A673 (cell line): ENCODE data around the gene DYNLT1. TPM values are rescaled to one million over a fixed set of nuclear protein-coding genes. Genes with fewer than 3 reads are reported as not detected.

Source experiments
- BruUV-seq: library from RNA; stranded (reverse); fragments of 400-500 nt; replicated peaks from 2 replicates; lab custom pipeline; 2021; lab: Mats Ljungman, UMichigan
- CTCF ChIA-PET: fragments of 300-600 bp; sonication (Branson Sonifier 250); formaldehyde crosslinking; loops from one replicate; lab custom pipeline; 2022; ENCODE audit warnings: antibody characterized with exemption; lab: Charles Lee
- POLR2A ChIA-PET: fragments of 300-600 bp; sonication (Branson Sonifier 250); formaldehyde crosslinking; loops from one replicate; lab custom pipeline; 2022; ENCODE audit warnings: antibody characterized with exemption; ENCODE audit not compliant: low non-redundant PET; lab: Charles Lee
- DNase-seq: peaks from one replicate; pipeline ENCODE4 v3.0.0-alpha.2; 2015; ENCODE audit warnings: low spot score
- H3K27ac ChIP-seq: fragments of 200-600 bp; sonication (generic); 2 replicates; pipeline ENCODE4 v1.5.1; 2016; ENCODE audit warnings: mixed run types, low read depth, mild to moderate bottlenecking, mixed read lengths, antibody characterized with exemption, low read length; ENCODE audit not compliant: poor library complexity, severe bottlenecking
- H3K27me3 ChIP-seq: fragments of 200-600 bp; sonication (generic); replicated peaks from 2 replicates; pipeline ENCODE4 v1.6.1; 2017; ENCODE audit warnings: mixed run types, low read depth, mild to moderate bottlenecking, mixed read lengths, antibody characterized with exemption, low read length; ENCODE audit not compliant: insufficient read depth, poor library complexity
- H3K36me3 ChIP-seq: fragments of 200-600 bp; sonication (generic); 2 replicates; pipeline ENCODE4 v1.6.1; 2016; ENCODE audit warnings: mixed run types, mild to moderate bottlenecking, mixed read lengths, antibody characterized with exemption, low read length; ENCODE audit not compliant: insufficient read depth, poor library complexity, severe bottlenecking
- H3K4me1 ChIP-seq: fragments of 200-600 bp; sonication (generic); 2 replicates; pipeline ENCODE4 v1.6.1; 2017; ENCODE audit warnings: mixed run types, mild to moderate bottlenecking, mixed read lengths, antibody characterized with exemption, low read length; ENCODE audit not compliant: insufficient read depth, poor library complexity, severe bottlenecking
- H3K4me3 ChIP-seq: fragments of 200-600 bp; sonication (generic); 2 replicates; pipeline ENCODE4 v1.5.1; 2016; ENCODE audit warnings: low read depth, mixed run types, mild to moderate bottlenecking, mixed read lengths, low read length; ENCODE audit not compliant: poor library complexity, severe bottlenecking
- H3K9me3 ChIP-seq: fragments of 200-600 bp; sonication (generic); 2 replicates; pipeline ENCODE4 v1.6.1; 2016; ENCODE audit warnings: mixed run types, low read depth, mild to moderate bottlenecking, mixed read lengths, antibody characterized with exemption, low read length; ENCODE audit not compliant: poor library complexity, severe bottlenecking
- EZH2 ChIP-seq: fragments of 200-600 bp; sonication (generic); IDR thresholded peaks from 2 replicates; pipeline ENCODE4 v1.6.1; 2017; ENCODE audit warnings: borderline replicate concordance, low read depth, mild to moderate bottlenecking, mixed read lengths, antibody characterized with exemption, low read length; ENCODE audit not compliant: poor library complexity, severe bottlenecking
- intact Hi-C: fragments of 100-400 bp; cut with micrococcal nuclease; formaldehyde crosslinking; loops from one replicate; pipeline ENCODE4 v1.10.0; 2022; ENCODE audit not compliant: unreplicated experiment
- total RNA-seq: library from RNA; stranded (reverse); gene quantifications from 2 replicates; pipeline ENCODE4 v1.2.3, GENCODE V29; 2021
- TF ChIP-seq, protein P1 (sequence below): fragments of 300-800, 200-600 bp; sonication (generic); conservative IDR thresholded peaks from 2 replicates; pipeline ENCODE4 v1.5.1; 2017; ENCODE audit warnings: low read depth, mild to moderate bottlenecking, antibody characterized with exemption, low read length, moderate library complexity, mixed read lengths

DYNLT1 gene
- total RNA-seq, 1 experiment from 2014 or later, result 137 TPM

DNA sequence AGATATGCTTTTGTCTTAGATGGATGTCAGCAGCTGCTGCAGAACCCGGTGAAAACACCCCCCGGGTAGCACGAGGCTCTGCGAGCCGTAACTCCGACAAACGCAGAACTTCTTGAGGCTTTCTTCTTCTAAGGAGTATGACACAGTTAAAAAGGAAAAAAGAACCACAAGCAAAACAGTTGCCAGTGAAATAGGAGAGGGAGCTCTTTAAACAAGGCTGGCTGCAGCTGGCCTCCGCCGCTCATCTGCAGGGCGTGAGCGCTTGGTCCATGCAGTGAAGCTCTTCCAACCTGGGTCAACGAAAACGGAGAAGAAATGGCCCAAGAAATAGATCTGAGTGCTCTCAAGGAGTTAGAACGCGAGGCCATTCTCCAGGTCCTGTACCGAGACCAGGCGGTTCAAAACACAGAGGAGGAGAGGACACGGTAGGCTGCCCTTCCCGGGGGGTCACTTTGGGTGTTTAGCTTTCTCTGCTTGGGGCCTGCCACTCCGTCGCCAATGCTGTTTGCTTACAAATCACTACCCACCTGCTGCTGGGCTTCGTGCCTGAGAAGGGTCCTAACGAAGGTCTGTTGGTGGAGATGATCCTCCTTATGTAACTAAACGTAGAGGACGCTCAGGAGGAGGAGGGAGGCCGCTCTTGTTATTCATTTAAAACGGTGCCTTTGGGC lies 18.5 kb upstream of the DYNLT1 start:
- DNase-seq, result no peak
- Histone ChIP-seq H3K4me3 (no peak overlapping the region), H3K36me3 (no peaks in the 10 kb centered on the region), H3K9me3 (no peaks in the 10 kb centered on the region), H3K27me3 (no peaks in the 10 kb centered on the region), H3K4me1 (peaks cover 16% of the 10 kb centered on the region), H3K27ac (no peak overlapping the region)
- ChIA-PET CTCF (interaction anchor here (0.6 kb wide), 1 partner anchor 28 kb away, joined by 3 read pairs; no protein-coding TSS in a partner anchor), POLR2A (interaction anchor here (0.6 kb wide), 1 partner anchor 73 kb away, joined by 7 read pairs; no protein-coding TSS in a partner anchor)
- intact Hi-C loops, result no loop called here
- no TSS peak for BruUV-seq
- no peak for TF ChIP-seq EZH2
- TF ChIP-seq, protein P1, sequence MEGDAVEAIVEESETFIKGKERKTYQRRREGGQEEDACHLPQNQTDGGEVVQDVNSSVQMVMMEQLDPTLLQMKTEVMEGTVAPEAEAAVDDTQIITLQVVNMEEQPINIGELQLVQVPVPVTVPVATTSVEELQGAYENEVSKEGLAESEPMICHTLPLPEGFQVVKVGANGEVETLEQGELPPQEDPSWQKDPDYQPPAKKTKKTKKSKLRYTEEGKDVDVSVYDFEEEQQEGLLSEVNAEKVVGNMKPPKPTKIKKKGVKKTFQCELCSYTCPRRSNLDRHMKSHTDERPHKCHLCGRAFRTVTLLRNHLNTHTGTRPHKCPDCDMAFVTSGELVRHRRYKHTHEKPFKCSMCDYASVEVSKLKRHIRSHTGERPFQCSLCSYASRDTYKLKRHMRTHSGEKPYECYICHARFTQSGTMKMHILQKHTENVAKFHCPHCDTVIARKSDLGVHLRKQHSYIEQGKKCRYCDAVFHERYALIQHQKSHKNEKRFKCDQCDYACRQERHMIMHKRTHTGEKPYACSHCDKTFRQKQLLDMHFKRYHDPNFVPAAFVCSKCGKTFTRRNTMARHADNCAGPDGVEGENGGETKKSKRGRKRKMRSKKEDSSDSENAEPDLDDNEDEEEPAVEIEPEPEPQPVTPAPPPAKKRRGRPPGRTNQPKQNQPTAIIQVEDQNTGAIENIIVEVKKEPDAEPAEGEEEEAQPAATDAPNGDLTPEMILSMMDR, result no peak

- TF ChIP-seq, protein P1, result no peak
- no peak for TF ChIP-seq EZH2
- no TSS peak for BruUV-seq
- intact Hi-C loops, result no loop called here
- ChIA-PET POLR2A (interaction anchor here (0.6 kb wide), 1 partner anchor 28 kb away, joined by 4 read pairs; no protein-coding TSS in a partner anchor), CTCF (no interaction called here)
- no peak overlapping the region for H3K27ac ChIP-seq
- H3K36me3 ChIP-seq, result no peaks in the 10 kb centered on the region
- no peaks in the 10 kb centered on the region for H3K9me3 ChIP-seq
- peaks cover 16% of the 10 kb centered on the region for H3K4me1 ChIP-seq
- no peak for DNase-seq
- no peak overlapping the region for H3K4me3 ChIP-seq
- no peaks in the 10 kb centered on the region for H3K27me3 ChIP-seq
These were observed 18.0 kb upstream of the DYNLT1 start for GRCh38 chr6:158662607-158662953.

GRCh38 chr6:158661156-158661685 lies 16.7 kb upstream of the DYNLT1 start:
- CTCF ChIA-PET, result no interaction called here
- Histone ChIP-seq H3K27ac (no peak overlapping the region), H3K36me3 (no peaks in the 10 kb centered on the region), H3K9me3 (no peaks in the 10 kb centered on the region), H3K27me3 (no peaks in the 10 kb centered on the region), H3K4me3 (no peak overlapping the region), H3K4me1 (peaks cover 16% of the 10 kb centered on the region)
- POLR2A ChIA-PET, result interaction anchor here (0.7 kb wide), 2 partner anchors 79 to 532 kb away, joined by 4 read pairs; no protein-coding TSS in a partner anchor
- no peak for DNase-seq
- TF ChIP-seq, protein P1, result no peak
- no peak for TF ChIP-seq EZH2
- no TSS peak for BruUV-seq
- intact Hi-C loops, result no loop called here
